Mesendoderm (in vitro differentiated cells): Measurements from ENCODE around the gene SMIM20.

Experiments
- DNase-seq: peaks from one replicate; pipeline ENCODE4 v3.0.0; 2013
- H2AK5ac ChIP-seq: 2 replicates; pipeline ENCODE4 v1.6.1; 2013; ENCODE audit warnings: low read length, inconsistent platforms
- H2BK120ac ChIP-seq: 2 replicates; pipeline ENCODE4 v1.6.1; 2013; ENCODE audit warnings: low read depth, mild to moderate bottlenecking, low read length, moderate library complexity, mixed read lengths
- H2BK15ac ChIP-seq: replicated peaks from 2 replicates; pipeline ENCODE4 v1.6.1; 2013; ENCODE audit warnings: low read depth, mild to moderate bottlenecking, moderate library complexity
- H2BK5ac ChIP-seq: 2 replicates; pipeline ENCODE4 v1.6.1; 2013; ENCODE audit warnings: low read length, inconsistent platforms
- H3K18ac ChIP-seq: 2 replicates; pipeline ENCODE4 v1.6.1; 2013; ENCODE audit warnings: mild to moderate bottlenecking, low read length, mixed read lengths
- H3K23ac ChIP-seq: one replicate; pipeline ENCODE4 v1.6.1; 2013; ENCODE audit warnings: low read length
- H3K27ac ChIP-seq: 2 replicates; pipeline ENCODE4 v1.5.1; 2013; ENCODE audit warnings: low read depth, mild to moderate bottlenecking, inconsistent platforms, low read length, moderate library complexity
- H3K27me3 ChIP-seq: 2 replicates; pipeline ENCODE4 v1.6.1; 2013; ENCODE audit warnings: low read length, control low read depth, mild to moderate bottlenecking, inconsistent platforms; ENCODE audit not compliant: insufficient read depth, poor library complexity
- H3K36me3 ChIP-seq: 2 replicates; pipeline ENCODE4 v1.6.1; 2013; ENCODE audit warnings: low read length, inconsistent platforms; ENCODE audit not compliant: control insufficient read depth, insufficient read depth
- H3K4ac ChIP-seq: one replicate; pipeline ENCODE4 v1.6.1; 2013; ENCODE audit warnings: low read depth, mild to moderate bottlenecking, low read length, moderate library complexity
- H3K4me1 ChIP-seq: 2 replicates; pipeline ENCODE4 v1.6.1; 2013; ENCODE audit warnings: low read depth, low read length, inconsistent platforms; ENCODE audit not compliant: control insufficient read depth
- H3K4me2 ChIP-seq: 2 replicates; pipeline ENCODE4 v1.6.1; 2013; ENCODE audit warnings: low read length
- H3K4me3 ChIP-seq: 2 replicates; pipeline ENCODE4 v1.5.1; 2013; ENCODE audit warnings: mild to moderate bottlenecking, low read length
- H3K56ac ChIP-seq: one replicate; pipeline ENCODE4 v1.6.1; 2013; ENCODE audit warnings: low read length
- H3K79me1 ChIP-seq: 2 replicates; pipeline ENCODE4 v1.6.1; 2013; ENCODE audit warnings: low read length, inconsistent platforms
- H3K79me2 ChIP-seq: 2 replicates; pipeline ENCODE4 v1.6.1; 2013; ENCODE audit warnings: mild to moderate bottlenecking, low read length; ENCODE audit not compliant: control insufficient read depth, insufficient read depth
- H3K9ac ChIP-seq: 2 replicates; pipeline ENCODE4 v1.6.1; 2013; ENCODE audit warnings: low read length, inconsistent platforms
- H4K5ac ChIP-seq: one replicate; pipeline ENCODE4 v1.6.1; 2013; ENCODE audit warnings: low read length
- H4K8ac ChIP-seq: one replicate; pipeline ENCODE4 v1.6.1; 2013; ENCODE audit warnings: low read depth, mild to moderate bottlenecking, control low read depth, low read length, moderate library complexity
- WGBS: extraction: QIAGEN DNeasy Blood & Tissue Kit; methylation state at CpG from one replicate; pipeline ENCODE4 v1.1.7; 2013; ENCODE audit warnings: low lambda C conversion rate, missing lambda C conversion rate; ENCODE audit not compliant: insufficient coverage; ENCODE audit errors: extremely low coverage; 5-methylcytosine and 5-hydroxymethylcytosine counted together

The SMIM20 gene

DNA sequence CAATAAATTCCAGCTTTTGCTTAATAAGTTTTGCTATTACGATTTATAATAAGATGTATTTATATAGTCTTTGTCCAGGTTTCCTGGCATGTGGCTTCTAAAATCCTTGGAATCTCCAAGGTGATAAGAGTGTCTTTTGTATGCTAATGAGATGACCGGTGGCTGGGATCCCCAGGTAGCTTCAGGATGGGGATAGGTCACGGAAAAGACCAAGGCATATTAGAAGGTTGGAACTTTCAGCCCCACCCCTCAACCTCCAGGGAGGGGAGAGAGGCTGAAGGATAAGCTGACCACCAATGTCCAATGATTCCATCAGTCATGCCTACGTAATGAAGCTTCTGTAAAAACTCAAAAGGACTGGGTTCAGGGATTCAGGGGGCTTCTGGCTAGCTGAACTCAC, 41.7 kb downstream of the SMIM20 start:
- Histone ChIP-seq H3K4ac (no peak overlapping the region), H3K79me2 (no peaks in the 10 kb centered on the region), H3K18ac (no peak overlapping the region), H3K4me3 (no peak overlapping the region), H3K9ac (no peak overlapping the region), H3K23ac (no peak overlapping the region), H2BK15ac (no peak overlapping the region), H3K36me3 (no peaks in the 10 kb centered on the region), H3K27ac (no peak overlapping the region), H3K4me2 (no peak overlapping the region), H3K27me3 (no peaks in the 10 kb centered on the region), H4K8ac (no peak overlapping the region), H2BK120ac (no peak overlapping the region), H2BK5ac (no peak overlapping the region), H4K5ac (peak overlapping the region; percentile 52), H3K56ac (peak overlapping the region; percentile 69), H2AK5ac (no peak overlapping the region), H3K4me1 (peaks cover 20% of the 10 kb centered on the region), H3K79me1 (no peaks in the 10 kb centered on the region)
- peak; percentile 84 for DNase-seq
- no CpG with 5 or more reads among the region's 4 CpGs for WGBS

DNA sequence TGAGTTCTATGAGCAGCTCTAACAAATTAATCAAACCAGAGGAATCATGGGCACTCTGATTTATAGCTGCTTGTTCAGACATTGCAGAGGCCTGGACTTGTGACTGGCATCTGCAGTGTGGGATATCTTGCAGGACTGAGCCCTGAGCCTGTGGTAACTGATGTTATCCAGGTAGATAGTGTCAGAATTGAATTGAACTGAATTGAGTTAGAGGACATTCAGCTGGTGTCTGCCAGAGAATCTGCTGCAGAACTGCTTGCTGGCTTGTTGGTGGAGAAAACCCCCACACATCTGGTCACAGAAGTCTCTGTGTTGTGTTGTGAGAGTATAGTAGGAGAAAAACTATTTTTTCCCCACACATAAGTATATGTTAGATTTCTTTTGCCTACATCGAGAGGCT, 42.2 kb downstream of the SMIM20 start:
- Histone ChIP-seq H2BK120ac (no peak overlapping the region), H2BK15ac (no peak overlapping the region)

DNA sequence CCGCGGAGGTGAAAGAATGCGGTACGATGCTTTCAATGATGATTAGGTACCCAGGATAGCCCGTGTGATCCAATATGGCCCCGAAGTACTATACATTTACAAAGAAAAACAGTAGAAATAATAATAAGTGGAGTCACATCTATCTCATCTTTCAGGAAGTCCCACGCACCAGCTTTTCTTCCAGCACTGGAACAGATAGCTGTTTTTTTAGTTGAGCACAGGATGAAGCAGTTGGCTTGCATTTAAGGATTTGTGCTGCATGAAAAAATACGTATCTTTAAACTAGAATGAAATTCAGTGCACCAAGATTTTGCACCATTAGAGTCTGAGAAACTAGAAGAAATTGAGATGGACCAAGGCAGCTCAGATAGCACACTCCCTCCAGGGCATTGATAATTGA, 44.1 kb downstream of the SMIM20 start:
- H3K9ac ChIP-seq: no peak overlapping the region

More for the DNA sequence above, 42.2 kb downstream of the SMIM20 start:
- Histone ChIP-seq H3K27ac (no peak overlapping the region), H3K18ac (peak overlapping the region; percentile 40), H3K4me1 (peaks cover 16% of the 10 kb centered on the region), H4K5ac (no peak overlapping the region), H2BK5ac (no peak overlapping the region), H3K79me1 (no peaks in the 10 kb centered on the region), H3K56ac (peak overlapping the region; percentile 69), H3K36me3 (no peaks in the 10 kb centered on the region), H3K79me2 (no peaks in the 10 kb centered on the region), H3K27me3 (no peaks in the 10 kb centered on the region), H3K4me3 (no peak overlapping the region), H3K23ac (no peak overlapping the region), H3K4me2 (no peak overlapping the region), H3K4ac (no peak overlapping the region), H2AK5ac (no peak overlapping the region), H4K8ac (no peak overlapping the region), H3K9ac (no peak overlapping the region)
- no peak for DNase-seq
- no CpG with 5 or more reads among the region's 1 CpG for whole genome bisulfite sequencing

DNA sequence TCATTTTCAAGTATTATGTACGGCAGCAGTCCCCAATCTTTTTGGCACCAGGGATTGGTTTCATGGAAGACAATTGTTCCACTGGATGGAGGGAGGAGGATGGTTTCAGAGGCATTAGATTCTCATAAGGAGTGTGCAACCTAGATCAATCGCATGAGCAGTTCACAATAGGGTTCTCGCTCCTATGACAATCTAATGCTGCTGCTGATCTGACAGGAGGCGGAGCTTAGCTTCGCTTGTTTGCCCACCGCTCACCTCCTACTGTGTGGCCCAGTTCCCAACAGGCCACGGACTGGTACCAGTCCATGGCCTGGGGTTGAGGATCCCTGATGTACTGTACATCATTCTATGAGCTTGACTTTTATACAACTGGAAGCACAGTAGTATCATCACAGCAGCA, 48.4 kb downstream of the SMIM20 start:
- H3K4me1 ChIP-seq: no peaks in the 10 kb centered on the region
- no peak overlapping the region for H3K4me3 ChIP-seq
- H3K27ac ChIP-seq: no peak overlapping the region
- H2BK120ac ChIP-seq: no peak overlapping the region
- no peak overlapping the region for H2BK5ac ChIP-seq
- H3K36me3 ChIP-seq: no peaks in the 10 kb centered on the region
- no peak overlapping the region for H3K23ac ChIP-seq
- H3K9ac ChIP-seq: no peak overlapping the region
- H3K18ac ChIP-seq: no peak overlapping the region
- no peak overlapping the region for H3K4me2 ChIP-seq
- no peak overlapping the region for H3K56ac ChIP-seq
- H2AK5ac ChIP-seq: no peak overlapping the region
- H3K79me2 ChIP-seq: no peaks in the 10 kb centered on the region
- no peak overlapping the region for H4K5ac ChIP-seq
- no peak overlapping the region for H2BK15ac ChIP-seq
- H4K8ac ChIP-seq: no peak overlapping the region
- H3K27me3 ChIP-seq: no peaks in the 10 kb centered on the region
- WGBS: no CpG with 5 or more reads among the region's 7 CpGs
- H3K4ac ChIP-seq: no peak overlapping the region
- H3K79me1 ChIP-seq: no peaks in the 10 kb centered on the region
- no peak for DNase-seq

More for the DNA sequence above, 44.1 kb downstream of the SMIM20 start:
- H3K79me2 ChIP-seq: no peaks in the 10 kb centered on the region
- no peak overlapping the region for H4K5ac ChIP-seq
- no CpG with 5 or more reads among the region's 8 CpGs for WGBS
- H3K56ac ChIP-seq: no peak overlapping the region
- H3K23ac ChIP-seq: no peak overlapping the region
- no peaks in the 10 kb centered on the region for H3K36me3 ChIP-seq
- no peak overlapping the region for H2BK5ac ChIP-seq
- H2AK5ac ChIP-seq: no peak overlapping the region
- H3K27ac ChIP-seq: no peak overlapping the region
- H3K18ac ChIP-seq: no peak overlapping the region
- H3K27me3 ChIP-seq: no peaks in the 10 kb centered on the region
- H3K4ac ChIP-seq: no peak overlapping the region
- peaks cover 11% of the 10 kb centered on the region for H3K4me1 ChIP-seq
- no peak overlapping the region for H3K4me2 ChIP-seq
- H2BK120ac ChIP-seq: no peak overlapping the region
- no peaks in the 10 kb centered on the region for H3K79me1 ChIP-seq
- no peak overlapping the region for H4K8ac ChIP-seq
- no peak overlapping the region for H3K4me3 ChIP-seq
- DNase-seq: no peak
- no peak overlapping the region for H2BK15ac ChIP-seq

DNA sequence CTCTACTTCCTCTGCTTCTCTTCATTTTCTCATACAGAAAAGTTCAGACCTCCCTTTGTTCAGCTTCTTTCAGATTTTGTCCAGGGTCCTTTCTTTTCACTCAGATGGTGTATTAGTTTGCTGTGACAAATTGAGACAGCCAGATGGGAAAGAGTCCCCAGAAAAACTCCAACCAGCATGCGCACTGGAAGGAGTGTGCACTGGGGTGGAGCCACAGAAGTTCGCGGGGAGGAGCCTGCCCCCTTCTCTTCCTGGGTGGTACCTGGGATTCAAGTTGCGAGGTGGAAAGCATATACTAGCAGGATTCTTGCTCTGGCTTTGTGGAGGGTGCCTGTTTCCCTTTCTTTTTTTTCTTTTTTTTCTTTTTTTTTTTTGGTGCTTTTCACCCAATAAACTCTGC, 51.6 kb downstream of the SMIM20 start:
- DNase-seq: no peak
- Histone ChIP-seq H3K79me1 (no peaks in the 10 kb centered on the region), H3K56ac (no peak overlapping the region), H3K18ac (no peak overlapping the region), H2AK5ac (no peak overlapping the region), H3K4me3 (no peak overlapping the region), H3K36me3 (no peaks in the 10 kb centered on the region), H2BK15ac (no peak overlapping the region), H3K79me2 (no peaks in the 10 kb centered on the region), H3K27me3 (no peaks in the 10 kb centered on the region), H2BK120ac (no peak overlapping the region), H3K23ac (no peak overlapping the region), H3K4me2 (no peak overlapping the region), H4K8ac (no peak overlapping the region), H3K4me1 (peaks cover 2% of the 10 kb centered on the region), H3K27ac (no peak overlapping the region), H2BK5ac (no peak overlapping the region), H3K9ac (no peak overlapping the region), H4K5ac (no peak overlapping the region), H3K4ac (peak overlapping the region; percentile 48)
- WGBS: no CpG with 5 or more reads among the region's 4 CpGs

DNA sequence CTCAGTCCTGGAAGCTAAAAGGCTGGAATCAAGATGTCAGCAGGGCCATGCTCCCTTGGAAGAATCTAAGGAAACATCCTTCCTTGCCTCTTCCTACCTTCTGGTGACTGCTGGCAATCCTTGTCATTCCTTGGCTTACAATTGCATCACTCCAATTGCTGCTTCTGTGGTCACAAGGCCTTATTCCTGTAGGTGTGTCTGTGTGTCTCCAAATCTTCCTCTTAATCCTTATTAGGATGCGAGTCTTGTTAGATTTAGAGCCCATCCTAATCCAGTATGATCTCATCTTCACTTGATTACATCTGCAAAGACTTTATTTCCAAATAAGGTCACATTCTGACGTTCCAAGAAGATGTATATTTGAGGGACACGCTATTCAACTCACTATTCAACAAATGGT, 52.2 kb downstream of the SMIM20 start:
- H3K27ac ChIP-seq: no peak overlapping the region
- no peak overlapping the region for H2BK15ac ChIP-seq
- no peak overlapping the region for H2AK5ac ChIP-seq
- H3K4me3 ChIP-seq: no peak overlapping the region
- no peak overlapping the region for H3K9ac ChIP-seq
- H2BK5ac ChIP-seq: no peak overlapping the region
- H3K23ac ChIP-seq: no peak overlapping the region
- no peak overlapping the region for H4K5ac ChIP-seq
- no peak overlapping the region for H2BK120ac ChIP-seq
- no peak overlapping the region for H3K18ac ChIP-seq
- H3K4me1 ChIP-seq: peaks cover 2% of the 10 kb centered on the region
- no peak overlapping the region for H3K56ac ChIP-seq
- no peak overlapping the region for H3K4ac ChIP-seq
- no peak overlapping the region for H3K4me2 ChIP-seq
- DNase-seq: peak; percentile 42
- no peaks in the 10 kb centered on the region for H3K27me3 ChIP-seq
- no CpG with 5 or more reads among the region's 3 CpGs for WGBS
- no peaks in the 10 kb centered on the region for H3K79me1 ChIP-seq
- no peaks in the 10 kb centered on the region for H3K79me2 ChIP-seq
- no peak overlapping the region for H4K8ac ChIP-seq
- no peaks in the 10 kb centered on the region for H3K36me3 ChIP-seq
